Transverse colon (tissue), 4 donors: Measurements from ENCODE around the gene CCN2. TPM values are rescaled to one million over a fixed set of nuclear protein-coding genes. Genes with fewer than 3 reads are reported as not detected.

ENCODE experiments used
- DNase-seq: peaks from one replicate; pipeline ENCODE4 v3.0.0-alpha.2; 2019
- H3K27ac ChIP-seq, 4 donors: fragments of 200-600 bp; sonication (generic); 2 replicates each; pipeline ENCODE4 v1.5.1; 2016 to 2018; ENCODE audit warnings: inconsistent platforms in 4 of 4
- H3K27me3 ChIP-seq: fragments of 200-600 bp; sonication (generic); 2 replicates; pipeline ENCODE4 v1.5.1; 2017; ENCODE audit warnings: inconsistent platforms
- H3K36me3 ChIP-seq, 4 donors: fragments of 200-600 bp; sonication (generic); 2 replicates each; pipeline ENCODE4 v1.5.1; 2017 to 2019; ENCODE audit warnings: inconsistent platforms in 4 of 4
- H3K4me1 ChIP-seq, 4 donors: fragments of 200-600 bp; sonication (generic); 2 replicates each; pipeline ENCODE4 v1.5.1; 2017 to 2020; ENCODE audit warnings: inconsistent platforms in 4 of 4
- H3K4me3 ChIP-seq, 4 donors: fragments of 200-600 bp; sonication (generic); 1 replicate in 1 of 4; 2 replicates in 3 of 4; pipeline versions ENCODE4 v1.5.1 to v1.6.1; 2017 to 2019; ENCODE audit warnings: inconsistent platforms in 4 of 4
- H3K9me3 ChIP-seq, 2 donors: fragments of 200-600 bp; sonication (generic); 2 replicates each; pipeline ENCODE4 v1.5.1; 2017 to 2019; ENCODE audit warnings: inconsistent platforms in 2 of 2
- EP300 ChIP-seq: sonication (generic); formaldehyde crosslinking; IDR thresholded peaks from one replicate; pipeline ENCODE4 v1.6.1; 2017; ENCODE audit warnings: antibody characterized with exemption, low read depth
- POLR2A ChIP-seq: fragments of 450-650 bp; IDR thresholded peaks from one replicate; pipeline ENCODE4 v1.6.1; 2016; ENCODE audit warnings: antibody characterized with exemption, mild to moderate bottlenecking, moderate library complexity
- POLR2AphosphoS5 ChIP-seq, 3 donors: sonication (generic); formaldehyde crosslinking; IDR thresholded peaks; one replicate each; pipeline ENCODE4 v1.6.1; 2016; ENCODE audit warnings: antibody characterized with exemption in 3 of 3
- WGBS, 2 donors: methylation state at CpG; one replicate each; pipeline ENCODE4 v1.1.5; 2018; ENCODE audit warnings: low coverage in 1 of 2; 5-methylcytosine and 5-hydroxymethylcytosine counted together
- in situ Hi-C, 4 donors: fragments of 200-750 bp; cut with MboI; loops; one replicate each; pipeline versions ENCODE4 v1.15.0 to v1.15.1; 2017; ENCODE audit warnings: low sequenced_read_pairs in 3 of 4, low pct_ligation_motif_present in 1 of 4, low pct_unique_long_range_greater_than_20kb in 1 of 4
- intact Hi-C: fragments of 100-400 bp; cut with DNase I; formaldehyde crosslinking; loops from one replicate; pipeline ENCODE4 v1.15.1; 2023; ENCODE audit warnings: low total_unique reads
- total RNA-seq, 4 donors: library from RNA; depleted of rRNA; stranded (reverse); fragments of >200 nt; gene quantifications; one replicate each; pipeline ENCODE4 v1.1.0, GENCODE V29; 2016
- TF ChIP-seq, protein P1 (sequence below), 5 experiments: fragments of 200-600 bp in 3 of 5; fragments of 450-650 bp in 2 of 5; sonication (generic) in 3 of 5; IDR thresholded peaks; 1 replicate in 2 of 5; 2 replicates in 3 of 5; pipeline ENCODE4 v1.5.1; 2016 to 2017; ENCODE audit warnings: antibody characterized with exemption in 5 of 5, inconsistent platforms in 3 of 5, mild to moderate bottlenecking in 2 of 5, moderate library complexity in 1 of 5

CCN2 gene
- total RNA-seq, 4 donors from 2014 or later = 37.0 to 146 (median 58.0) TPM

DNA sequence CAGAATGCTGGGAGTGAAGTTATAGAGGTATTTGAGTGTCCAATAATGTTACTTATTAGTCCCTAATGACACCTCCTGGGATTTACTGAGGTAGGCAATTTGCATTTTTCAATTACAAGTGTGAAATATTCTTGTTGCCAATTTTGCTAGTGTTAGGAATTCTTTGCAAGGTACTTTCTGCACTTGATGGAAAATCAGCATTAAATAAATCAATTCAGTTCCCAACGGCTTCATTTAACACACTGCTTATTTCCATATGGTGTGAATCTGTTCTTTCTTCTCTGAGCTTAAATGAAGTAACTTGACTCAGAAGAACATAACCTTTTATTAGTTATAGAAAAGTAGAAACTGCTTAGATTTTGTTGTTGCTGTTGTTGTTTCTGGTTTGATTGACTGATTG, 21.2 kb downstream of the CCN2 start:
- Histone ChIP-seq H3K27me3 (no peaks in the 10 kb centered on the region), H3K36me3 (no peaks in the 10 kb centered on the region), H3K27ac (no peak overlapping the region), H3K4me1 (no peaks in the 10 kb centered on the region), H3K4me3 (no peak overlapping the region), H3K9me3 (no peaks in the 10 kb centered on the region)
- TF ChIP-seq, protein P1, sequence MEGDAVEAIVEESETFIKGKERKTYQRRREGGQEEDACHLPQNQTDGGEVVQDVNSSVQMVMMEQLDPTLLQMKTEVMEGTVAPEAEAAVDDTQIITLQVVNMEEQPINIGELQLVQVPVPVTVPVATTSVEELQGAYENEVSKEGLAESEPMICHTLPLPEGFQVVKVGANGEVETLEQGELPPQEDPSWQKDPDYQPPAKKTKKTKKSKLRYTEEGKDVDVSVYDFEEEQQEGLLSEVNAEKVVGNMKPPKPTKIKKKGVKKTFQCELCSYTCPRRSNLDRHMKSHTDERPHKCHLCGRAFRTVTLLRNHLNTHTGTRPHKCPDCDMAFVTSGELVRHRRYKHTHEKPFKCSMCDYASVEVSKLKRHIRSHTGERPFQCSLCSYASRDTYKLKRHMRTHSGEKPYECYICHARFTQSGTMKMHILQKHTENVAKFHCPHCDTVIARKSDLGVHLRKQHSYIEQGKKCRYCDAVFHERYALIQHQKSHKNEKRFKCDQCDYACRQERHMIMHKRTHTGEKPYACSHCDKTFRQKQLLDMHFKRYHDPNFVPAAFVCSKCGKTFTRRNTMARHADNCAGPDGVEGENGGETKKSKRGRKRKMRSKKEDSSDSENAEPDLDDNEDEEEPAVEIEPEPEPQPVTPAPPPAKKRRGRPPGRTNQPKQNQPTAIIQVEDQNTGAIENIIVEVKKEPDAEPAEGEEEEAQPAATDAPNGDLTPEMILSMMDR (IDR thresholded peaks at IDR 0.05) = no peak
- TF ChIP-seq POLR2A (no peak), POLR2AphosphoS5 (IDR thresholded peaks at IDR 0.05) (no peak), EP300 (no peak)
- in situ Hi-C loops = loop anchor here in 2 of 4 donors (10.0 to 25.0 kb wide), 2 partner anchors 235 to 282 kb away; no protein-coding TSS in a partner anchor
- no peak for DNase-seq
- WGBS, 2 donors = 81 to 82% methylated on average over 1 of the region's 1 CpG
- intact Hi-C loops = no loop called here

GRCh38 chr6:131929264-131929663, 21.9 kb downstream of the CCN2 start:
- Histone ChIP-seq H3K27ac (no peak overlapping the region), H3K27me3 (no peaks in the 10 kb centered on the region), H3K4me1 (no peaks in the 10 kb centered on the region), H3K4me3 (no peak overlapping the region), H3K36me3 (no peaks in the 10 kb centered on the region), H3K9me3 (no peaks in the 10 kb centered on the region)
- in situ Hi-C loops (loop anchor here in 2 of 4 donors (10.0 to 25.0 kb wide), 2 partner anchors 236 to 283 kb away; no protein-coding TSS in a partner anchor), intact Hi-C loops (no loop called here)
- WGBS, 2 donors = 75 to 100% methylated on average over 1 to 2 of the region's 2 CpGs
- TF ChIP-seq, protein P1 (IDR thresholded peaks at IDR 0.05) = no peak
- no peak for TF ChIP-seq POLR2A
- TF ChIP-seq POLR2AphosphoS5 (IDR thresholded peaks at IDR 0.05) = no peak
- TF ChIP-seq EP300 = no peak
- DNase-seq = no peak

- no peak for TF ChIP-seq EP300
- TF ChIP-seq, protein P1 (IDR thresholded peaks at IDR 0.05) = peak; percentile 47 to 55 (median 52)
- no peaks in the 10 kb centered on the region for H3K4me1 ChIP-seq
- intact Hi-C loops = no loop called here
- peaks cover 0 to 9% of the 10 kb centered on the region in 2 donors for H3K9me3 ChIP-seq
- in situ Hi-C loops = loop anchor here in 3 of 4 donors (5.0 to 25.0 kb wide), 4 partner anchors 240 to 562 kb away; no protein-coding TSS in a partner anchor
- H3K27ac ChIP-seq = no peak overlapping the region
- H3K4me3 ChIP-seq = no peak overlapping the region
- 16 to 18% methylated on average over 4 of the region's 4 CpGs for WGBS, 2 donors
- DNase-seq = no peak
- H3K36me3 ChIP-seq = no peaks in the 10 kb centered on the region
- no peaks in the 10 kb centered on the region for H3K27me3 ChIP-seq
Measured at GRCh38 chr6:131924881-131925474, 26.2 kb downstream of the CCN2 start.

GRCh38 chr6:131923356-131923755, 27.8 kb downstream of the CCN2 start:
- H3K9me3 ChIP-seq = peaks cover 0 to 9% of the 10 kb centered on the region in 2 donors
- DNase-seq = peak; percentile 63
- TF ChIP-seq, protein P1 (IDR thresholded peaks at IDR 0.05) = peak; percentile 54 to 71 (median 62)
- TF ChIP-seq EP300 = no peak
- TF ChIP-seq POLR2A = no peak
- in situ Hi-C loops (loop anchor here in 2 of 4 donors (5.0 to 25.0 kb wide), 3 partner anchors 241 to 564 kb away; no protein-coding TSS in a partner anchor), intact Hi-C loops (no loop called here)
- WGBS, 2 donors = 7 to 17% methylated on average over 2 of the region's 2 CpGs
- no peak overlapping the region for H3K27ac ChIP-seq
- no peaks in the 10 kb centered on the region for H3K27me3 ChIP-seq
- no peak overlapping the region for H3K4me3 ChIP-seq
- H3K4me1 ChIP-seq = no peaks in the 10 kb centered on the region
- no peaks in the 10 kb centered on the region for H3K36me3 ChIP-seq
